Prostate gland (tissue), 2 donors: ENCODE measurements around the gene LRRC1.

Experiments used
- POLR2A ChIP-seq: fragments of 450-650 bp; IDR thresholded peaks from one replicate; pipeline ENCODE4 v1.6.1; 2016; ENCODE audit warnings: antibody characterized with exemption, mild to moderate bottlenecking
- POLR2AphosphoS5 ChIP-seq: sonication (generic); formaldehyde crosslinking; IDR thresholded peaks from one replicate; pipeline ENCODE4 v1.6.1; 2017; ENCODE audit warnings: antibody characterized with exemption
- TF ChIP-seq, protein P1 (sequence below), 4 experiments: fragments of 200-600 bp in 2 of 4; fragments of 450-650 bp in 2 of 4; sonication (generic) in 2 of 4; IDR thresholded peaks; 1 replicate in 3 of 4; 2 replicates in 1 of 4; pipeline ENCODE4 v1.5.1; 2016 to 2019; ENCODE audit warnings: antibody characterized with exemption in 4 of 4, mild to moderate bottlenecking in 2 of 4, moderate library complexity in 2 of 4

DNA sequence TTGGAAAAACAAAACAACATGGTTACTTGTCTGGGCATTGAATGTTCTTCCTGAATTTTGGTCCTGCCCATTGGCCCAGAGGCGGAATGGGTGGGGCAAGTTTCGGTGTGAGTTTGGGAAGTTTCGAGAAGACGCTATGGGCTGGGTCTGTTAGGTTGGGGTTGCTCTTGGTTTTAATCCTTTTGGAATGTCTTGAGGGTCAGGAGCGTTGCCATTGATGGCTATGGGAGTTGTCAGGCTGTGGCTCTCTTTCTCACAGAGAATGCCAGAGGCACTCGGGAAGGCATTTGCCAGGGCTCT, 135.0 kb downstream of the LRRC1 start:
- TF ChIP-seq, protein P1, sequence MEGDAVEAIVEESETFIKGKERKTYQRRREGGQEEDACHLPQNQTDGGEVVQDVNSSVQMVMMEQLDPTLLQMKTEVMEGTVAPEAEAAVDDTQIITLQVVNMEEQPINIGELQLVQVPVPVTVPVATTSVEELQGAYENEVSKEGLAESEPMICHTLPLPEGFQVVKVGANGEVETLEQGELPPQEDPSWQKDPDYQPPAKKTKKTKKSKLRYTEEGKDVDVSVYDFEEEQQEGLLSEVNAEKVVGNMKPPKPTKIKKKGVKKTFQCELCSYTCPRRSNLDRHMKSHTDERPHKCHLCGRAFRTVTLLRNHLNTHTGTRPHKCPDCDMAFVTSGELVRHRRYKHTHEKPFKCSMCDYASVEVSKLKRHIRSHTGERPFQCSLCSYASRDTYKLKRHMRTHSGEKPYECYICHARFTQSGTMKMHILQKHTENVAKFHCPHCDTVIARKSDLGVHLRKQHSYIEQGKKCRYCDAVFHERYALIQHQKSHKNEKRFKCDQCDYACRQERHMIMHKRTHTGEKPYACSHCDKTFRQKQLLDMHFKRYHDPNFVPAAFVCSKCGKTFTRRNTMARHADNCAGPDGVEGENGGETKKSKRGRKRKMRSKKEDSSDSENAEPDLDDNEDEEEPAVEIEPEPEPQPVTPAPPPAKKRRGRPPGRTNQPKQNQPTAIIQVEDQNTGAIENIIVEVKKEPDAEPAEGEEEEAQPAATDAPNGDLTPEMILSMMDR (IDR thresholded peaks at IDR 0.05) = no peak
- TF ChIP-seq POLR2A = no peak
- TF ChIP-seq POLR2AphosphoS5 = no peak
